DLD1 (cell line): Measurements from ENCODE around the gene RABAC1.
"Not testable (repeated sequence)": the region's sequence is repeated elsewhere in the genome, so short reads cannot be mapped to it uniquely, and the experiment has no call there.

Source experiments
- in situ Hi-C: cut with HindIII; loops from 2 replicates; pipeline ENCODE4 v1.10.0; 2017; ENCODE audit warnings: low sequenced_read_pairs

The RABAC1 gene

GRCh38 chr19:41951686-41952172 is 7.4 kb downstream of the RABAC1 start:
- in situ Hi-C loops = loop anchor here (10.0 kb wide), 1 partner anchor 97 kb away; no protein-coding TSS in a partner anchor

GRCh38 chr19:41947091-41947490 is 12.0 kb downstream of the RABAC1 start:
- in situ Hi-C loops = no loop called here

GRCh38 chr19:41945135-41945766 is 13.9 kb downstream of the RABAC1 start:
- in situ Hi-C loops = no loop called here

- in situ Hi-C loops = no loop called here
These were observed 14.8 kb downstream of the RABAC1 start for GRCh38 chr19:41944336-41944735.

- in situ Hi-C loops = no loop called here
These were observed 17.5 kb downstream of the RABAC1 start for GRCh38 chr19:41941410-41942202.

GRCh38 chr19:41940731-41941409 is 18.3 kb downstream of the RABAC1 start:
- in situ Hi-C loops = no loop called here

GRCh38 chr19:41939861-41940730 is 19.0 kb downstream of the RABAC1 start:
- in situ Hi-C loops = no loop called here

- in situ Hi-C loops = not testable (repeated sequence)
These were observed 19.9 kb downstream of the RABAC1 start for GRCh38 chr19:41939209-41939608.

- in situ Hi-C loops = no loop called here
These were observed 21.3 kb downstream of the RABAC1 start for GRCh38 chr19:41937525-41938468.

GRCh38 chr19:41936961-41937360 is 22.2 kb downstream of the RABAC1 start:
- in situ Hi-C loops = no loop called here

- in situ Hi-C loops = no loop called here
These were observed 22.7 kb downstream of the RABAC1 start for GRCh38 chr19:41936416-41936850.

- in situ Hi-C loops = no loop called here
These were observed 23.2 kb downstream of the RABAC1 start for GRCh38 chr19:41935760-41936415.

GRCh38 chr19:41934849-41935374 is 24.2 kb downstream of the RABAC1 start:
- in situ Hi-C loops = no loop called here

- in situ Hi-C loops = no loop called here
These were observed 25.3 kb downstream of the RABAC1 start for GRCh38 chr19:41933693-41934426.

GRCh38 chr19:41932720-41933332 is 26.3 kb downstream of the RABAC1 start:
- in situ Hi-C loops = no loop called here

- in situ Hi-C loops = no loop called here
These were observed 26.8 kb downstream of the RABAC1 start for GRCh38 chr19:41932259-41932719.

GRCh38 chr19:41930926-41931592 is 28.1 kb downstream of the RABAC1 start:
- in situ Hi-C loops = no loop called here
